Ovary (tissue), 3 donors: Measurements from ENCODE around the gene MAPK10.

ENCODE experiments used
- POLR2A ChIP-seq: fragments of 450-650 bp; IDR thresholded peaks from one replicate; pipeline ENCODE4 v1.6.1; 2017; ENCODE audit warnings: antibody characterized with exemption, mild to moderate bottlenecking, moderate library complexity
- TF ChIP-seq, protein P1 (sequence below), 3 donors: fragments of 450-650 bp in 2 of 3; fragments of 200-600 bp in 1 of 3; IDR thresholded peaks; one replicate each; pipeline versions ENCODE4 v1.5.1 to v1.8.0; 2016 to 2022; ENCODE audit warnings: antibody characterized with exemption in 3 of 3, mild to moderate bottlenecking in 1 of 3
- donor health status: DM: no; HTN: no; CAD: no.

DNA sequence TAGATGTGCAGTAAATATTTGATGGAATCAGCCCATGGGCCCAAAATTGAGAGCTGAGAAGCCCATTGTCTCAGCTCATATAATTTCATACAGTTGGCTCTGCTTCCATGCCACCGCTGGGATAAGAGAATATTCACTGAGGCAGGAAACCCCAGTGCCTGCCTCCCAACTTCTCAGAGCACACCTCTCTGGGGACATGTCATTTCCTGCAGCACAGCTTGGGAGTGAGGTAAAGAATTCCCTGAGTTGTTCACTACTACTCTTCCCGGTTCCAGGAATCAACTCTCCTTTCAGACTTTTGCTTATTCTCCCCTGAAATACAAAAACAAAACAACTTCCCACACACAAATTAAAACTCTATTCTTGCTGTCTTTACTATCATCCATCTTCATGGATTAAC, 389.3 kb downstream of the MAPK10 start:
- TF ChIP-seq, protein P1, sequence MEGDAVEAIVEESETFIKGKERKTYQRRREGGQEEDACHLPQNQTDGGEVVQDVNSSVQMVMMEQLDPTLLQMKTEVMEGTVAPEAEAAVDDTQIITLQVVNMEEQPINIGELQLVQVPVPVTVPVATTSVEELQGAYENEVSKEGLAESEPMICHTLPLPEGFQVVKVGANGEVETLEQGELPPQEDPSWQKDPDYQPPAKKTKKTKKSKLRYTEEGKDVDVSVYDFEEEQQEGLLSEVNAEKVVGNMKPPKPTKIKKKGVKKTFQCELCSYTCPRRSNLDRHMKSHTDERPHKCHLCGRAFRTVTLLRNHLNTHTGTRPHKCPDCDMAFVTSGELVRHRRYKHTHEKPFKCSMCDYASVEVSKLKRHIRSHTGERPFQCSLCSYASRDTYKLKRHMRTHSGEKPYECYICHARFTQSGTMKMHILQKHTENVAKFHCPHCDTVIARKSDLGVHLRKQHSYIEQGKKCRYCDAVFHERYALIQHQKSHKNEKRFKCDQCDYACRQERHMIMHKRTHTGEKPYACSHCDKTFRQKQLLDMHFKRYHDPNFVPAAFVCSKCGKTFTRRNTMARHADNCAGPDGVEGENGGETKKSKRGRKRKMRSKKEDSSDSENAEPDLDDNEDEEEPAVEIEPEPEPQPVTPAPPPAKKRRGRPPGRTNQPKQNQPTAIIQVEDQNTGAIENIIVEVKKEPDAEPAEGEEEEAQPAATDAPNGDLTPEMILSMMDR (IDR thresholded peaks at IDR 0.05), result no peak
- no peak for TF ChIP-seq POLR2A
